Measurements from ENCODE around the gene MCM3.

DNA sequence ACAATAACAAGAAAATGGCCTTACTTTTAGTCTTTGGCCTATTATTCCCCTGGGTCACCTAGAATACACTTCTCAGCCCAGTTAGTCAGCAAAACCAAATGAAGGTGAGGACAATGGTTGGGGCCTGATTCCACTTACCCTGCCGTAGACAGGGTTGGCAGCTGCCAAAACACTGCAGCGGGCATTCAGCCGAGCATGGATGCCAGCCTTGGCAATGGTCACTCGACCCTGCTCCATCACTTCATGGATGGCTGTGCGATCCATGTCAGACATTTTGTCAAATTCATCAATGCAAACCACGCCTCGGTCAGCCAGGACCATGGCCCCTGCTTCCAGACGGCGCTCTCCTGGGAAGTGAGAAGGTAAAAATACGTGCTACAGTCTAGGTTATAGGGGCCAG is 8.4 kb downstream of the MCM3 start:
- no peak for TF ChIP-seq POLR2A (IDR thresholded peaks at IDR 0.05)
- TF ChIP-seq, protein P1, sequence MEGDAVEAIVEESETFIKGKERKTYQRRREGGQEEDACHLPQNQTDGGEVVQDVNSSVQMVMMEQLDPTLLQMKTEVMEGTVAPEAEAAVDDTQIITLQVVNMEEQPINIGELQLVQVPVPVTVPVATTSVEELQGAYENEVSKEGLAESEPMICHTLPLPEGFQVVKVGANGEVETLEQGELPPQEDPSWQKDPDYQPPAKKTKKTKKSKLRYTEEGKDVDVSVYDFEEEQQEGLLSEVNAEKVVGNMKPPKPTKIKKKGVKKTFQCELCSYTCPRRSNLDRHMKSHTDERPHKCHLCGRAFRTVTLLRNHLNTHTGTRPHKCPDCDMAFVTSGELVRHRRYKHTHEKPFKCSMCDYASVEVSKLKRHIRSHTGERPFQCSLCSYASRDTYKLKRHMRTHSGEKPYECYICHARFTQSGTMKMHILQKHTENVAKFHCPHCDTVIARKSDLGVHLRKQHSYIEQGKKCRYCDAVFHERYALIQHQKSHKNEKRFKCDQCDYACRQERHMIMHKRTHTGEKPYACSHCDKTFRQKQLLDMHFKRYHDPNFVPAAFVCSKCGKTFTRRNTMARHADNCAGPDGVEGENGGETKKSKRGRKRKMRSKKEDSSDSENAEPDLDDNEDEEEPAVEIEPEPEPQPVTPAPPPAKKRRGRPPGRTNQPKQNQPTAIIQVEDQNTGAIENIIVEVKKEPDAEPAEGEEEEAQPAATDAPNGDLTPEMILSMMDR (IDR thresholded peaks at IDR 0.05), result no peak

All from heart left ventricle (tissue), 13 donors.